OCI-LY1 (cell line): Measurements from ENCODE around the gene CUL2.

Experiments used
- EZH2 ChIP-seq: fragments of 200-600 bp; sonication (generic), shearing (Covaris generic); IDR thresholded peaks from 2 replicates; pipeline ENCODE4 v1.8.0; 2017; ENCODE audit warnings: borderline replicate concordance, mixed run types, mild to moderate bottlenecking, antibody characterized with exemption, low read length, moderate library complexity, mixed read lengths
- TF ChIP-seq, protein P1 (sequence below): fragments of 200-600 bp; sonication (generic), shearing (Covaris generic); IDR thresholded peaks from 2 replicates; pipeline ENCODE4 v1.5.1; 2017; ENCODE audit warnings: mild to moderate bottlenecking, antibody characterized with exemption, low read length, moderate library complexity, mixed read lengths

DNA sequence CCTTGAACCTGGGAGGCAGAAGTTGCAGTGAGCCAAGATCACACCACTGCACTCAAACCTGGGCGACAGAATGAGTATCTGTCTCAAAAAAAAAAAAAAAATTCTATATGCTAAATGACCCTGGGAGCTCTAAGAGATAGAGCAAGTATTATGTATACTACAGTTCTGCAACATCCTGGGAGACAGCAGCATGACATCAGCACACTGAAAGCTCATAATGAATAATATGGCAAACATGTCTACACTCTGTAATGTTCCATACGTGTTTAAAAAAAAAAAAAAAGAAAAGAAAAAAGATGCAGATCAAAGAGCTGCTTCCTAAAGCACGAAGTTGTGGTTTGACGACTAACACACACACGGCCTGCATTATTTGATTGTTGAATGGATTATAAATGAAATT is 72.5 kb downstream of the CUL2 start:
- TF ChIP-seq EZH2: no peak
- TF ChIP-seq, protein P1, sequence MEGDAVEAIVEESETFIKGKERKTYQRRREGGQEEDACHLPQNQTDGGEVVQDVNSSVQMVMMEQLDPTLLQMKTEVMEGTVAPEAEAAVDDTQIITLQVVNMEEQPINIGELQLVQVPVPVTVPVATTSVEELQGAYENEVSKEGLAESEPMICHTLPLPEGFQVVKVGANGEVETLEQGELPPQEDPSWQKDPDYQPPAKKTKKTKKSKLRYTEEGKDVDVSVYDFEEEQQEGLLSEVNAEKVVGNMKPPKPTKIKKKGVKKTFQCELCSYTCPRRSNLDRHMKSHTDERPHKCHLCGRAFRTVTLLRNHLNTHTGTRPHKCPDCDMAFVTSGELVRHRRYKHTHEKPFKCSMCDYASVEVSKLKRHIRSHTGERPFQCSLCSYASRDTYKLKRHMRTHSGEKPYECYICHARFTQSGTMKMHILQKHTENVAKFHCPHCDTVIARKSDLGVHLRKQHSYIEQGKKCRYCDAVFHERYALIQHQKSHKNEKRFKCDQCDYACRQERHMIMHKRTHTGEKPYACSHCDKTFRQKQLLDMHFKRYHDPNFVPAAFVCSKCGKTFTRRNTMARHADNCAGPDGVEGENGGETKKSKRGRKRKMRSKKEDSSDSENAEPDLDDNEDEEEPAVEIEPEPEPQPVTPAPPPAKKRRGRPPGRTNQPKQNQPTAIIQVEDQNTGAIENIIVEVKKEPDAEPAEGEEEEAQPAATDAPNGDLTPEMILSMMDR: no peak
